HEK293 (cell line): ENCODE measurements around the gene IL2RA.
"Not testable (repeated sequence)": the region's sequence is repeated elsewhere in the genome, so short reads cannot be mapped to it uniquely, and the experiment has no call there.

Experiments
- ZBTB7A ChIP-seq: fragments of 450-650 bp; formaldehyde crosslinking; IDR thresholded peaks from 2 replicates; pipeline ENCODE4 v1.5.1; 2016; ENCODE audit warnings: low read depth, missing biosample characterization, missing genetic modification characterization
- TF ChIP-seq, protein P1 (sequence below): fragments of 450-650 bp; formaldehyde crosslinking; IDR thresholded peaks from 2 replicates; pipeline ENCODE4 v1.5.1; 2016; ENCODE audit warnings: missing biosample characterization, missing genetic modification characterization
- TF ChIP-seq, protein P2 (sequence below): fragments of 450-650 bp; formaldehyde crosslinking; IDR thresholded peaks from 2 replicates; pipeline ENCODE4 v1.5.1; 2016; ENCODE audit warnings: missing biosample characterization, missing genetic modification characterization

DNA sequence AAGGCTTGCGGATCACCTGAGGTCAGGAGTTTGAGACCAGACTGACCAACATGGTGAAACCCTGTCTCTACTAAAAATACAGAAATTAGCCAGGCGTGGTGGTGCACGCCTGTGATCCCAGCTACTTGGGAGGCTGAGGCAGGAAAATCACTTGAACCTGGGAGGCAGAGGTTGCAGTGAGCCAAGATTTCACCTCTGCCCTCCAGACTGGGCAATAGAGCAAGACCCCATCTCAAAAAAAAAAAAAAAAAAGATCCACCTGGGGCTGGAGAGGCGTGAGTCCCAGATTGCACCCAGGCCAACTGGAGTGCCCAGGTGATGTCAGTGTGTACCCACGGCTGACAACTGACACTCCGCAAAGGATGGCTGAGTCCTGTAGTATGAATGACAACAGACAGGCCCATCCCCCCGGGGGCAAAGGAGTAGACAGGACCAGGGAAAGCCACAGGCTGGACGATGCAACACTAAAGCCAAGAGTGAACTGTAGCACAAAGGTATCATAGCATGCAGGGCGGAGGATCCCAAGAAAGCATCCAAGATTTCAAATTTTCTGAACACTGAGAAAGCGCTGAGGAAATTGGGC, 99.7 kb downstream of the IL2RA start:
- TF ChIP-seq, protein P1, sequence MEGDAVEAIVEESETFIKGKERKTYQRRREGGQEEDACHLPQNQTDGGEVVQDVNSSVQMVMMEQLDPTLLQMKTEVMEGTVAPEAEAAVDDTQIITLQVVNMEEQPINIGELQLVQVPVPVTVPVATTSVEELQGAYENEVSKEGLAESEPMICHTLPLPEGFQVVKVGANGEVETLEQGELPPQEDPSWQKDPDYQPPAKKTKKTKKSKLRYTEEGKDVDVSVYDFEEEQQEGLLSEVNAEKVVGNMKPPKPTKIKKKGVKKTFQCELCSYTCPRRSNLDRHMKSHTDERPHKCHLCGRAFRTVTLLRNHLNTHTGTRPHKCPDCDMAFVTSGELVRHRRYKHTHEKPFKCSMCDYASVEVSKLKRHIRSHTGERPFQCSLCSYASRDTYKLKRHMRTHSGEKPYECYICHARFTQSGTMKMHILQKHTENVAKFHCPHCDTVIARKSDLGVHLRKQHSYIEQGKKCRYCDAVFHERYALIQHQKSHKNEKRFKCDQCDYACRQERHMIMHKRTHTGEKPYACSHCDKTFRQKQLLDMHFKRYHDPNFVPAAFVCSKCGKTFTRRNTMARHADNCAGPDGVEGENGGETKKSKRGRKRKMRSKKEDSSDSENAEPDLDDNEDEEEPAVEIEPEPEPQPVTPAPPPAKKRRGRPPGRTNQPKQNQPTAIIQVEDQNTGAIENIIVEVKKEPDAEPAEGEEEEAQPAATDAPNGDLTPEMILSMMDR = not testable (repeated sequence)
- not testable (repeated sequence) for TF ChIP-seq ZBTB7A (tag by site-specific recombination)
- TF ChIP-seq, protein P2, sequence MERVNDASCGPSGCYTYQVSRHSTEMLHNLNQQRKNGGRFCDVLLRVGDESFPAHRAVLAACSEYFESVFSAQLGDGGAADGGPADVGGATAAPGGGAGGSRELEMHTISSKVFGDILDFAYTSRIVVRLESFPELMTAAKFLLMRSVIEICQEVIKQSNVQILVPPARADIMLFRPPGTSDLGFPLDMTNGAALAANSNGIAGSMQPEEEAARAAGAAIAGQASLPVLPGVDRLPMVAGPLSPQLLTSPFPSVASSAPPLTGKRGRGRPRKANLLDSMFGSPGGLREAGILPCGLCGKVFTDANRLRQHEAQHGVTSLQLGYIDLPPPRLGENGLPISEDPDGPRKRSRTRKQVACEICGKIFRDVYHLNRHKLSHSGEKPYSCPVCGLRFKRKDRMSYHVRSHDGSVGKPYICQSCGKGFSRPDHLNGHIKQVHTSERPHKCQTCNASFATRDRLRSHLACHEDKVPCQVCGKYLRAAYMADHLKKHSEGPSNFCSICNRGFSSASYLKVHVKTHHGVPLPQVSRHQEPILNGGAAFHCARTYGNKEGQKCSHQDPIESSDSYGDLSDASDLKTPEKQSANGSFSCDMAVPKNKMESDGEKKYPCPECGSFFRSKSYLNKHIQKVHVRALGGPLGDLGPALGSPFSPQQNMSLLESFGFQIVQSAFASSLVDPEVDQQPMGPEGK (tag by site-specific recombination) = not testable (repeated sequence)
